HG02970 (cell line): ENCODE results near the gene SCFD2.
"Not testable (repeated sequence)": the region's sequence is repeated elsewhere in the genome, so short reads cannot be mapped to it uniquely, and the experiment has no call there.

ENCODE experiments used
- ATAC-seq: cut with Tn5 transposase; IDR thresholded peaks from one replicate; pipeline ENCODE4 v1.9.1; 2021; ENCODE audit warnings: mild to moderate bottlenecking, moderate library complexity, moderate number of reproducible peaks; ENCODE audit not compliant: unreplicated experiment, low FRiP score

Gene SCFD2

GRCh38 chr4:53273726-53274125 lies 92.1 kb downstream of the SCFD2 start:
- ATAC-seq = no peak

- ATAC-seq = no peak
Measured at GRCh38 chr4:53267026-53267425, 98.8 kb downstream of the SCFD2 start.

- not testable (repeated sequence) for ATAC-seq
Measured at GRCh38 chr4:53255986-53256385, 109.9 kb downstream of the SCFD2 start.

- no peak for ATAC-seq
Measured at GRCh38 chr4:53240573-53240972, 125.3 kb downstream of the SCFD2 start.

- not testable (repeated sequence) for ATAC-seq
Measured at GRCh38 chr4:53238352-53238751, 127.5 kb downstream of the SCFD2 start.

GRCh38 chr4:53237811-53238210 lies 128.1 kb downstream of the SCFD2 start:
- ATAC-seq = not testable (repeated sequence)

GRCh38 chr4:53236624-53237023 lies 129.2 kb downstream of the SCFD2 start:
- ATAC-seq = not testable (repeated sequence)

- no peak for ATAC-seq
Measured at GRCh38 chr4:53235547-53235946, 130.3 kb downstream of the SCFD2 start.

GRCh38 chr4:53234669-53235068 lies 131.2 kb downstream of the SCFD2 start:
- no peak for ATAC-seq

- ATAC-seq = no peak
Measured at GRCh38 chr4:53234111-53234510, 131.8 kb downstream of the SCFD2 start.

GRCh38 chr4:53233114-53233795 lies 132.6 kb downstream of the SCFD2 start:
- ATAC-seq = no peak

- ATAC-seq = no peak
Measured at GRCh38 chr4:53232371-53232770, 133.5 kb downstream of the SCFD2 start.

GRCh38 chr4:53228036-53228435 lies 137.8 kb downstream of the SCFD2 start:
- ATAC-seq = no peak

GRCh38 chr4:53227451-53227850 lies 138.4 kb downstream of the SCFD2 start:
- no peak for ATAC-seq

GRCh38 chr4:53221832-53222480 lies 143.9 kb downstream of the SCFD2 start:
- ATAC-seq = no peak

- ATAC-seq = not testable (repeated sequence)
Measured at GRCh38 chr4:53219148-53219547, 146.7 kb downstream of the SCFD2 start.

GRCh38 chr4:53208753-53209152 lies 157.1 kb downstream of the SCFD2 start:
- ATAC-seq = no peak

GRCh38 chr4:53205970-53206369 lies 159.9 kb downstream of the SCFD2 start:
- no peak for ATAC-seq

- no peak for ATAC-seq
Measured at GRCh38 chr4:53199356-53199755, 166.5 kb downstream of the SCFD2 start.

GRCh38 chr4:53197772-53198142 lies 168.1 kb downstream of the SCFD2 start:
- no peak for ATAC-seq

GRCh38 chr4:53196882-53197771 lies 168.7 kb downstream of the SCFD2 start:
- ATAC-seq = no peak
